ENCODE results near the gene PBX3. TPM values are rescaled to one million over a fixed set of nuclear protein-coding genes. Genes with fewer than 3 reads are reported as not detected.

PBX3 gene
- total RNA-seq, 1 donor = 62.4 TPM

GRCh38 chr9:125991886-125992529 is 244.8 kb downstream of the PBX3 start:
- no peak for DNase-seq (ENCODE audit: low read depth)
- TF ChIP-seq, protein P1, sequence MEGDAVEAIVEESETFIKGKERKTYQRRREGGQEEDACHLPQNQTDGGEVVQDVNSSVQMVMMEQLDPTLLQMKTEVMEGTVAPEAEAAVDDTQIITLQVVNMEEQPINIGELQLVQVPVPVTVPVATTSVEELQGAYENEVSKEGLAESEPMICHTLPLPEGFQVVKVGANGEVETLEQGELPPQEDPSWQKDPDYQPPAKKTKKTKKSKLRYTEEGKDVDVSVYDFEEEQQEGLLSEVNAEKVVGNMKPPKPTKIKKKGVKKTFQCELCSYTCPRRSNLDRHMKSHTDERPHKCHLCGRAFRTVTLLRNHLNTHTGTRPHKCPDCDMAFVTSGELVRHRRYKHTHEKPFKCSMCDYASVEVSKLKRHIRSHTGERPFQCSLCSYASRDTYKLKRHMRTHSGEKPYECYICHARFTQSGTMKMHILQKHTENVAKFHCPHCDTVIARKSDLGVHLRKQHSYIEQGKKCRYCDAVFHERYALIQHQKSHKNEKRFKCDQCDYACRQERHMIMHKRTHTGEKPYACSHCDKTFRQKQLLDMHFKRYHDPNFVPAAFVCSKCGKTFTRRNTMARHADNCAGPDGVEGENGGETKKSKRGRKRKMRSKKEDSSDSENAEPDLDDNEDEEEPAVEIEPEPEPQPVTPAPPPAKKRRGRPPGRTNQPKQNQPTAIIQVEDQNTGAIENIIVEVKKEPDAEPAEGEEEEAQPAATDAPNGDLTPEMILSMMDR (IDR thresholded peaks at IDR 0.05; ENCODE audit: insufficient read depth, low read length) = no peak

GRCh38 chr9:125992557-125992956 is 245.4 kb downstream of the PBX3 start:
- TF ChIP-seq, protein P1 (IDR thresholded peaks at IDR 0.05; ENCODE audit: insufficient read depth, low read length) = no peak
- no peak overlapping the region for H3K4me3 ChIP-seq (ENCODE audit: low read depth, low read length)
- DNase-seq (ENCODE audit: low read depth) = no peak

More at GRCh38 chr9:125991886-125992529, 244.8 kb downstream of the PBX3 start:
- H3K4me3 ChIP-seq (ENCODE audit: low read depth, low read length) = no peak overlapping the region

DNA sequence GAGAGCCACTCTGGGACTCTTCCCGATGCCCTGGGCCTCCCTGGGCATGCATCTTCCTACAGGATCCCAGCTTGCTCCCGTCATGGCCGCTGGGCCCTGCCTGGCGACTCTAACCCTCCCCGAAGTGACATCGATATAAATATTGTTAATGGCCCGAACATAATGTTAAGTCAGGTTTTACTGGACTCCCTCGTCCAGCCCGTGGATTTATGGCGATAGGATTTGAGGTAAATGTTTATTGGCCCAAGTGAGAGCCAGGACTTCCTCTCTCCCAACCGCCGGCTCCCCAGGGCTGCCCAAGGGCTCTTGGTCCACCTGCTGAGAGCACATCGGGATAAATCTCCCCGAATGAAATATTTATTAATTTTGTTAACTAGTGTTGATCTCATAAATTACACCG is 246.3 kb downstream of the PBX3 start:
- no peak overlapping the region for H3K4me3 ChIP-seq (ENCODE audit: low read depth, low read length)
- DNase-seq (ENCODE audit: low read depth) = no peak
- TF ChIP-seq, protein P1 (IDR thresholded peaks at IDR 0.05; ENCODE audit: insufficient read depth, low read length) = no peak

DNA sequence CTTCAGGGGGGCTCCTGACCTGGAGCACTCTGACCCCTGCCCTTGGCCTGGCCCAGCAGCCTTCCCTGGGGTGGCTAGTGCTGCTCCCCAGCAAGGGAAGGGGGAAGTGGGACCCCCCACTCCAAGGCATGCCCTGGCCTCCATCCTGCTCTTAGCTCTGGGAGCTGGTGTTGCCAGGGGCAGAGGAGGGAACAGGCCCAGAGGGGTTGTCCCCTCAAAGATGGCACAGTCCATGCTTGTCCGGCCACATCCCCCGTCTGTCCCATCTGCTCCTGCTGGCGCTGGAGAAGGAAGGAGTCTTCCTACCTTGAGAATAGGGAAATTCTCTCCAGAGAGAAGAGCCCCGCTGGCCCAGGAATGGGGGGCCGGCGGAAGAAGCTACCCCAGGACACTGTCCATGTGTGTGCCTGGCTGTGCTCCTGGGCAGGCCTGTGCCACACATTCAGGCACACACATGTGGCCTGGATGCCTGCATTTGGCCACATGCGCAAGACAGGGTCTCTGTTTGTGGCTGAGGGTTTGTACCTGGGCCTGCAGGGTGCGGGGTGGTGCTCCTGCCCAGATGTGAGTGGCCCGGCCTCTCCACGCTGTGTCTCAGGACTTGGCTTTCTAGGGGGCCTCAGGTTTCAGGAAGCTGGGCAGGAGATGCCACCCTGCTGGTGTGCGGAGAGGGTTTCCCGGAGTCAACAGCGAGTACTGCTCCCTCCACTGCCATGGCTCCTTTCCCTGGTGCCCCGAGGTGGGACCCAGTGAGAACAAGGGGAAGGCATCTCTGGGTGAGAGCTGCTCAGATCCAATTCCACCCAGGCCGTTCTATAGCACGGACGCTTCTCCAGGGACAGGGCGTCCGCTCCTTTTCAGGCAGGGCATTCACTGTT is 247.1 kb downstream of the PBX3 start:
- TF ChIP-seq, protein P1 (IDR thresholded peaks at IDR 0.05; ENCODE audit: insufficient read depth, low read length) = no peak
- no peak for DNase-seq (ENCODE audit: low read depth)

GRCh38 chr9:125995006-125995405 is 247.8 kb downstream of the PBX3 start:
- H3K4me3 ChIP-seq (ENCODE audit: low read depth, low read length) = no peak overlapping the region
- TF ChIP-seq, protein P1 (IDR thresholded peaks at IDR 0.05; ENCODE audit: insufficient read depth, low read length) = no peak
- DNase-seq (ENCODE audit: low read depth) = no peak

More for the DNA sequence above, 247.1 kb downstream of the PBX3 start:
- H3K4me3 ChIP-seq (ENCODE audit: low read depth, low read length) = no peak overlapping the region

DNA sequence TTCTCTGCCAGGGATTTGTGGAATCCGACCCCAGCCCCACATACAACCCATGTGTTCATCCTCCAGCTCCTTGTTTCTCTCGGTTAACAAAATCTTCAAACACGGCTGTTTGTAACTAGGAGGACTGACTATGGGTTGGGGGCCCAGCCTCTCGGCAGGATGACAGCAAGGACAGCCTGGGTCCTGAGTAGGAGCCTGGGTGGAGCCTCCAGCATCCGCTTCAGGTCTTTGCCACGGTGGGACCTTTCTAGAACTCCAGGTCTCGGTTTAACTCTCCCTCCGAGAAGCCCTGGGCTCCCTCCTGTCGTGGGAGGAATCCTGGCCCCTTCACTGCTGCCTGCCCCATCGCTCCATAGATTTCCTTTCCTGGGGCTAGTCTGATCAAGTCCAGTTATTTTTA is 248.5 kb downstream of the PBX3 start:
- TF ChIP-seq, protein P1 (IDR thresholded peaks at IDR 0.05; ENCODE audit: insufficient read depth, low read length) = no peak
- H3K4me3 ChIP-seq (ENCODE audit: low read depth, low read length) = no peak overlapping the region
- no peak for DNase-seq (ENCODE audit: low read depth)
